T-helper 17 cell (primary cell): Measurements from ENCODE around the gene CDK5R2. TPM values are rescaled to one million over a fixed set of nuclear protein-coding genes. Genes with fewer than 3 reads are reported as not detected.

ENCODE experiments used
- ATAC-seq: fragments of 150-1000 bp; cut with Tn5 transposase; 2 replicates; pipeline ENCODE4 v1.10.0; 2021; ENCODE audit warnings: mild to moderate bottlenecking, moderate library complexity
- DNase-seq, 3 donors: peaks; one replicate each; pipeline versions ENCODE4 v3.0.0 to v3.0.0-alpha.2; 2020 to 2021
- H3K9me3 ChIP-seq: one replicate; pipeline ENCODE4 v1.7.0; 2013; ENCODE audit warnings: low read length, mild to moderate bottlenecking; ENCODE audit not compliant: control insufficient read depth, poor library complexity, severe bottlenecking
- H3K27ac Mint-ChIP-seq: one replicate; pipeline ENCODE4 v1.8.0; 2022; ENCODE audit warnings: mild to moderate bottlenecking, moderate library complexity, mixed read lengths
- H3K27me3 Mint-ChIP-seq: one replicate; pipeline ENCODE4 v1.8.0; 2022; ENCODE audit warnings: mixed read lengths
- H3K36me3 Mint-ChIP-seq: one replicate; pipeline ENCODE4 v1.8.0; 2022; ENCODE audit warnings: low read depth, mixed read lengths
- H3K4me1 Mint-ChIP-seq: one replicate; pipeline ENCODE4 v1.8.0; 2022; ENCODE audit warnings: mild to moderate bottlenecking, mixed read lengths
- H3K4me3 Mint-ChIP-seq: one replicate; pipeline ENCODE4 v1.8.0; 2022; ENCODE audit warnings: mild to moderate bottlenecking, moderate library complexity, mixed read lengths
- total RNA-seq, 4 donors: library from RNA in 2 of 4; stranded (reverse) in 2 of 4; gene quantifications; one replicate each; pipeline ENCODE4 v1.2.3 and lab custom pipeline; 2022 to 2026

CDK5R2 gene
- total RNA-seq, 2 donors from 2014 or later: not detected

- no peak overlapping the region for H3K27ac Mint-ChIP-seq
- no peak overlapping the region for H3K4me3 Mint-ChIP-seq
- peaks cover 73% of the 10 kb centered on the region for H3K27me3 Mint-ChIP-seq
- peaks cover 3% of the 10 kb centered on the region for H3K4me1 Mint-ChIP-seq
- DNase-seq (no peak), ATAC-seq (no peak)
- no peaks in the 10 kb centered on the region for H3K9me3 ChIP-seq
- peaks cover 11% of the 10 kb centered on the region for H3K36me3 Mint-ChIP-seq
These were observed 15.8 kb downstream of the CDK5R2 start for GRCh38 chr2:218975060-218975777.

- H3K4me3 Mint-ChIP-seq: peak overlapping the region; percentile 91
- DNase-seq: peak; percentile 69 to 82 (median 69)
- H3K4me1 Mint-ChIP-seq: peaks cover 25% of the 10 kb centered on the region
- no peak overlapping the region for H3K27ac Mint-ChIP-seq
- no peaks in the 10 kb centered on the region for H3K9me3 ChIP-seq
- ATAC-seq: peak; percentile 91
- peaks cover 14% of the 10 kb centered on the region for H3K36me3 Mint-ChIP-seq
- H3K27me3 Mint-ChIP-seq: peaks cover 69% of the 10 kb centered on the region
These were observed 20.6 kb downstream of the CDK5R2 start for GRCh38 chr2:218979846-218980734.

GRCh38 chr2:218980735-218981389, 21.4 kb downstream of the CDK5R2 start:
- no peak for DNase-seq
- peaks cover 30% of the 10 kb centered on the region for H3K4me1 Mint-ChIP-seq
- peaks cover 14% of the 10 kb centered on the region for H3K36me3 Mint-ChIP-seq
- H3K4me3 Mint-ChIP-seq: peak overlapping the region; percentile 91
- no peaks in the 10 kb centered on the region for H3K9me3 ChIP-seq
- no peak overlapping the region for H3K27ac Mint-ChIP-seq
- ATAC-seq: no peak
- H3K27me3 Mint-ChIP-seq: peaks cover 66% of the 10 kb centered on the region

DNA sequence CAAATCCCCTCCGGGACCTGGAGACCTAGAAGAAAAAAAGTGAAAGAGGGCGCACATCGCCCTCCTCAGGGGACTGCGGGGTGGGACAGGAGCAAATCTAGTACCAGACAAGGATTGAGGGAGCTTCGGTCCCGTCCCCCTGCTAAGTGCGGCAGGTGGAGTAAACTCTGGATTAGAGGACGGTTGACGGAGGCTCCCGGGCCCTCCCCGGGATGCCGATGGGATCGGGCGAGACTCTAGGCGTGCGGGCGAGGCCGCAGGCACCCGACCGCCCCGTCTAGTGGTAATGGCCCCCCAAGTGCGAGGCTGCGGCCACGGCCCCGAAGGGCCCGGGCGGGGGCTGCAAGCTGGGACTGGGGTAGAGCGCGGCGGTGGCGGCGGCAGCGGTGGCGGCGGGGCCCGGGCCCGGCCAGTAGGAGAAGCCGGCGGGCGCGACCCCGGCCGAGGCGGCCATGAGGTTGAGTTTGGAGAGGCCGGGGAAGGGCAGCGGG, 22.0 kb downstream of the CDK5R2 start:
- DNase-seq: no peak
- ATAC-seq: peak; percentile 2

GRCh38 chr2:218981881-218982585, 22.6 kb downstream of the CDK5R2 start:
- Mint-ChIP-seq H3K4me1 (peaks cover 31% of the 10 kb centered on the region), H3K27me3 (peaks cover 66% of the 10 kb centered on the region), H3K4me3 (peak overlapping the region; percentile 77), H3K36me3 (peaks cover 12% of the 10 kb centered on the region), H3K27ac (no peak overlapping the region)
- H3K9me3 ChIP-seq: no peaks in the 10 kb centered on the region
- ATAC-seq (peak; percentile 39), DNase-seq (no peak)

More for the DNA sequence above, 22.0 kb downstream of the CDK5R2 start:
- Mint-ChIP-seq H3K4me1 (peaks cover 31% of the 10 kb centered on the region), H3K36me3 (peaks cover 14% of the 10 kb centered on the region), H3K27me3 (peaks cover 66% of the 10 kb centered on the region), H3K4me3 (peak overlapping the region; percentile 91), H3K27ac (no peak overlapping the region)
- H3K9me3 ChIP-seq: no peaks in the 10 kb centered on the region

GRCh38 chr2:218982586-218983262, 23.3 kb downstream of the CDK5R2 start:
- H3K9me3 ChIP-seq: no peaks in the 10 kb centered on the region
- peak overlapping the region; percentile 77 for H3K4me3 Mint-ChIP-seq
- H3K36me3 Mint-ChIP-seq: peaks cover 14% of the 10 kb centered on the region
- peaks cover 31% of the 10 kb centered on the region for H3K4me1 Mint-ChIP-seq
- peaks cover 66% of the 10 kb centered on the region for H3K27me3 Mint-ChIP-seq
- ATAC-seq: no peak
- no peak for DNase-seq
- H3K27ac Mint-ChIP-seq: no peak overlapping the region

DNA sequence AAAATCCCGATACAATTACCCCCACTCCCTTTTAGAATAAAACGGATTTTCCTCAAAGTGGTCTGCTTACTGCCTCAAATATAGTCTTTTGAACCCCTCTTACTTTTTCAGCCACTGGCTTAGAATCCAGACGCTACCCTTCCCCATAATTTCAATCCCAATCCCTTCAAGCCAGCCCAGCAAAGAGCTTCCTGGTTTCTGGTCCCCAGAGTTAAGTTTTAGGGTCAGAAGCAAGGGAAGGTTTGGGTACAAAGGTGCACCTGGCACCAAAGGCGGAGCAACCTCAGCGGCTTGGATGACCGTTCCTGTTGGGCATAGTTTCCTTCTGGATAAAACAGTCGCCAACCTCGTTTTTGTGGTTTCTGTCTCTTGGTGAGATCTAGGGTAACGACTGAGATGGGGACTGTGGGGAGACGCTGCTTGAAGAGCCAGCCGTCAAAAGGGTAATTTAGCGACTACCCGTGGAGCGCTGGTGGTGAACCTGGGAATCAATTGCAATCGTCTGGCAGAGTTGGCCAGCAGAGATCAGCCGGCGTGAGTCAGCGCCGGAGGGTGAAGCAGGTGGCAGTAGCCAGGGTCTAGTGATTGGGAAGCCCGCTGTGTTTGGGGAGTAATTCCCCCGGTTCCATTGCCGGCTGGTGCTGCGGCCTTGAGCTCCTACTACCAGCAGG, 23.9 kb downstream of the CDK5R2 start:
- no peaks in the 10 kb centered on the region for H3K9me3 ChIP-seq
- H3K36me3 Mint-ChIP-seq: peaks cover 12% of the 10 kb centered on the region
- H3K4me1 Mint-ChIP-seq: peaks cover 31% of the 10 kb centered on the region
- H3K27me3 Mint-ChIP-seq: peaks cover 66% of the 10 kb centered on the region
- DNase-seq (no peak), ATAC-seq (no peak)
- peak overlapping the region; percentile 2 for H3K4me3 Mint-ChIP-seq
- no peak overlapping the region for H3K27ac Mint-ChIP-seq

- Mint-ChIP-seq H3K4me3 (no peak overlapping the region), H3K4me1 (peaks cover 31% of the 10 kb centered on the region), H3K27me3 (peaks cover 67% of the 10 kb centered on the region), H3K36me3 (peaks cover 14% of the 10 kb centered on the region), H3K27ac (no peak overlapping the region)
- DNase-seq: no peak
- H3K9me3 ChIP-seq: no peaks in the 10 kb centered on the region
- no peak for ATAC-seq
These were observed 24.4 kb downstream of the CDK5R2 start for GRCh38 chr2:218983934-218984238.

DNA sequence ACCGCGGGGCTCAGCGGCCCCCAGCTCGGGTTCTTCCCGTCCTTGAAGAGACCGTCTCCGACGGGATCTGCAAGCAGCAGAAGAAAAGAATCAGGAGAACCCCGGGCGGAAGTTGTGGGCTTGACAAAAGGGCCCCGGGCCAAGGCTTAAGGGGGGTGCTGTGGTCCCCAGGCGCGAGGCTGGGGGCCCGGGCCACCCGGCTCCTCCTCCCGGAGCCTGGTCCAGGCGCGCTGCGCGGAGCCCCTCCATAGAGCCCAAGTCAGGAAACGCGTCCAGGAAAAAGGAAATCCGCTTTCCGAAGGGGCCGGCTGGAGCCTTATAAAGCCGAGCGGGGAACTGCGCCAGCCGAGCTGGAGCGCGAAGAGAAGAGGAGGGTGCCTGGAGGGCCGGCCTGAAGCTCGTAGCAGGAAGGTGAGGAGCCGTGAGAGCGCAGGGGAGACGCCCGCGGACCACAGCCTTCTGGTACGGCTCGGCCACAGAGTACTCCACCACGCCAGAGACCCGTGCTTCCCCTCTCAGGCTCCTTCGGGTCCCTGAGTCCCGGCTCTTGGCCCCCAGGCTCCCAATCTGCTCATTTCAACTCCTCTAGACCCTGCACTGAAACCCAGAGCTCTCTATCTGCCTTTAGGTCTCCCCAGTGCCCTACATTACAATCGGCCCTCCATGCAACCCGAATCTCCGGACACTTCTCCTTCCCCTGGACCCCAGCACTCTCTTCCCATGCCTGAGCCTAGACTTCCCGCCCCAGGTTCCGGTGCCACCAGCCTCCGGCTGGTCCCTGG, 25.0 kb downstream of the CDK5R2 start:
- peaks cover 31% of the 10 kb centered on the region for H3K4me1 Mint-ChIP-seq
- peaks cover 72% of the 10 kb centered on the region for H3K27me3 Mint-ChIP-seq
- peaks cover 15% of the 10 kb centered on the region for H3K36me3 Mint-ChIP-seq
- H3K27ac Mint-ChIP-seq: no peak overlapping the region
- ATAC-seq (no peak), DNase-seq (no peak)
- H3K9me3 ChIP-seq: no peaks in the 10 kb centered on the region
- H3K4me3 Mint-ChIP-seq: peak overlapping the region; percentile 79

GRCh38 chr2:218985021-218985324, 25.5 kb downstream of the CDK5R2 start, which contains the start of gene FEV:
FEV (minus strand) TSS chr2:218985184; CDS start chr2:218985075, 109 bp downstream.
- peaks cover 78% of the 10 kb centered on the region for H3K27me3 Mint-ChIP-seq
- H3K36me3 Mint-ChIP-seq: peaks cover 15% of the 10 kb centered on the region
- DNase-seq: no peak
- peaks cover 30% of the 10 kb centered on the region for H3K4me1 Mint-ChIP-seq
- H3K4me3 Mint-ChIP-seq: peak within 1 kb of the TSS; percentile 79
- ATAC-seq: no peak
- no peaks in the 10 kb centered on the region for H3K9me3 ChIP-seq
- no peak within 1 kb of the TSS for H3K27ac Mint-ChIP-seq

DNA sequence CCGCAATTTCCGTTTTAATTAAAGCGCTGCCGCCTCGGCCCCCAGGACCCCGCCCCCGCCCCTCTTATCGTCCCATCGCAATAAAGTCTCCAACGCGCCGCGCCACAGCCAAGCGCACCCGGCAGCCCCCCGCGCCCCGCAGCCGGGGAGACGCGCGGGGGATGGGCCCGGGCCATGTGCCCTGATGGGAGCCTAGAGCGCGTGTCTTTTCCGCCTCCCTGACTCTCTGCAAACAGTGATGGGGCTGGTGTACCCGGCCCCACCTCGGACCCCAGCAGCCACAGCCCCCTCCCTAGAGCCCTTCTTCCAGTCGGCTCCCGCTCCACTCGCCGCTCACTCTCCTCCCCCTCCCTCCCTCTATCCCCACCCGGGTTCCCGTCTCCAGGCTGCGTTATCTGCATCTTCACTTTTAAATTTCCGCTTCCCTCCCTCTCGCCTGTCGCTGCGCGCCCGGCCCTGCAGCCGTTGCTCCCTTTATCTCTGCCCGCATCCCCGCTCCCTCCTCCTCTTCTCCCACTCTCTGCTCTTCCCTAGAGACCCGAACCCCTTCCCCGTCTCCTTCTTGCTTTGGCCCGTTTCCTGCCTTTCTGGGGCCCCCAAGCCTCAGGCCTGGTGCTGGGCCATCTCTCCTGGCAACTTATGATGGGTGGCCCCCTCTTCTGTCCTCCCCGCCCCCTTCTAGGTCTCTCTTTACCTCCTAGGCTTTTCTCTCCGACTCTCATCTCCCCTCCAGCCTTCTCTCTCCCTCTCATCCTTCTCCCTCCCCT, 26.0 kb downstream of the CDK5R2 start:
- peaks cover 13% of the 10 kb centered on the region for H3K36me3 Mint-ChIP-seq
- no peaks in the 10 kb centered on the region for H3K9me3 ChIP-seq
- peak overlapping the region; percentile 79 for H3K4me3 Mint-ChIP-seq
- peaks cover 83% of the 10 kb centered on the region for H3K27me3 Mint-ChIP-seq
- peaks cover 27% of the 10 kb centered on the region for H3K4me1 Mint-ChIP-seq
- DNase-seq (no peak), ATAC-seq (no peak)
- H3K27ac Mint-ChIP-seq: no peak overlapping the region
